Sigmoid colon (tissue), 7 donors: ENCODE measurements around the gene KCNIP4. TPM values are rescaled to one million over a fixed set of nuclear protein-coding genes. Genes with fewer than 3 reads are reported as not detected.

Experiments
- DNase-seq: peaks from one replicate; pipeline ENCODE4 v3.0.0-alpha.2; 2019
- H3K27ac ChIP-seq, 4 donors: fragments of 200-600 bp; sonication (generic); one replicate each; pipeline ENCODE4 v1.5.1; 2016 to 2019; ENCODE audit warnings: mild to moderate bottlenecking in 1 of 4
- H3K27me3 ChIP-seq, 3 donors: fragments of 200-600 bp; sonication (generic); one replicate each; pipeline ENCODE4 v1.5.1; 2019; ENCODE audit warnings: mild to moderate bottlenecking in 1 of 3
- H3K36me3 ChIP-seq, 4 donors: fragments of 200-600 bp; sonication (generic); one replicate each; pipeline ENCODE4 v1.5.1; 2016 to 2019
- H3K4me1 ChIP-seq, 4 donors: fragments of 200-600 bp; sonication (generic); one replicate each; pipeline ENCODE4 v1.5.1; 2017 to 2019
- H3K4me3 ChIP-seq, 4 donors: fragments of 200-600 bp; sonication (generic); one replicate each; pipeline ENCODE4 v1.5.1; 2017 to 2019; ENCODE audit warnings: mild to moderate bottlenecking in 2 of 4, moderate library complexity in 1 of 4
- H3K9me3 ChIP-seq, 4 donors: fragments of 200-600 bp in 3 of 4; sonication (generic) in 3 of 4; one replicate each; pipeline versions ENCODE4 v1.5.1 to v1.6.1; 2013 to 2019
- CTCF ChIP-seq, 4 experiments: fragments of 450-650 bp in 3 of 4; fragments of 200-600 bp in 1 of 4; IDR thresholded peaks; one replicate each; pipeline ENCODE4 v1.5.1; 2016 to 2019; ENCODE audit warnings: antibody characterized with exemption in 4 of 4, mild to moderate bottlenecking in 3 of 4, moderate library complexity in 2 of 4
- EP300 ChIP-seq, 4 donors: sonication (generic); formaldehyde crosslinking; IDR thresholded peaks; one replicate each; pipeline ENCODE4 v1.6.1; 2017; ENCODE audit warnings: antibody characterized with exemption in 4 of 4
- POLR2A ChIP-seq, 2 donors: fragments of 450-650 bp; IDR thresholded peaks; one replicate each; pipeline ENCODE4 v1.6.1; 2016; ENCODE audit warnings: antibody characterized with exemption in 2 of 2, mild to moderate bottlenecking in 2 of 2, moderate library complexity in 2 of 2
- POLR2AphosphoS5 ChIP-seq, 4 donors: sonication (generic); formaldehyde crosslinking; IDR thresholded peaks; one replicate each; pipeline ENCODE4 v1.6.1; 2017; ENCODE audit warnings: antibody characterized with exemption in 4 of 4
- WGBS, 2 donors: extraction: QIAGEN DNeasy Blood & Tissue Kit; methylation state at CpG; one replicate each; pipeline ENCODE4 v1.1.7; 2013; 5-methylcytosine and 5-hydroxymethylcytosine counted together
- intact Hi-C: fragments of 100-400 bp; cut with DNase I; formaldehyde crosslinking; loops from one replicate; pipeline ENCODE4 v1.15.1; 2023
- polyA plus RNA-seq, 3 donors: library from polyadenylated mRNA; stranded (reverse); fragments of 200-250 nt; gene quantifications; one replicate each; pipeline ENCODE4 v1.2.3, GENCODE V29; 2013
- total RNA-seq, 4 donors: library from RNA; depleted of rRNA; stranded (reverse); fragments of >200 nt; gene quantifications; one replicate each; pipeline ENCODE4 v1.1.0, GENCODE V29; 2016
- donor health status: healthy with polysubstance abuse.
- donor health status: Bipolar disorder and iron deficiency.
- donor health status: healthy.

KCNIP4 gene
- total and polyA plus RNA-seq, 7 donors: 0.60 to 28.5 (median 14.0) TPM; not detected in 1

- 64 to 76% methylated on average over 1 of the region's 1 CpG for WGBS, 2 donors
- no peaks in the 10 kb centered on the region for H3K4me1 ChIP-seq
- H3K4me3 ChIP-seq: no peak overlapping the region
- no peaks in the 10 kb centered on the region for H3K36me3 ChIP-seq
- H3K27ac ChIP-seq: no peak overlapping the region
- intact Hi-C loops: no loop called here
- no peaks in the 10 kb centered on the region for H3K9me3 ChIP-seq
- TF ChIP-seq POLR2A (IDR thresholded peaks at IDR 0.05) (no peak), POLR2AphosphoS5 (IDR thresholded peaks at IDR 0.05) (no peak), EP300 (IDR thresholded peaks at IDR 0.05) (no peak), CTCF (IDR thresholded peaks at IDR 0.05) (no peak)
- no peak for DNase-seq
- no peaks in the 10 kb centered on the region for H3K27me3 ChIP-seq
Observed at GRCh38 chr4:21490682-21491081, 457.9 kb downstream of the KCNIP4 start.

DNA sequence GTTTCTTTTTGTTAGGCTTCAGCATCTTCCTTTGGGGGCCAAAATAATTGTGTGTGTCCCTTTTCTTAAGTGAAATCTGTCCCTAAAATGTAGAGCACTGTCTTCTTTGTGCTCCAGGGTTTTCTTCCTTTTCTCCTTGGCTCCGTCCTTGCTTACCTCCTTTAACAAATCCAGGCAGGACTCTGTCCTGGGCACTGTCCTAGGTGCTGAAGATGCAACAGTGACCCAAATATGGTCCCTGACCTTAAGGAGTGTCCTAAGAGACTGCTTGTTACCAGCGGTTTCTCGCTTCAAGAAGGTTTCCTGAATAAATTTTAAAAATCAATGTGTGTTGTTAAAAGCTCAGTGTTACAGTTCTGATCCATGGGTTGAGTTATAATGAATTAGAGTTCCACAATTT, 471.8 kb downstream of the KCNIP4 start:
- Histone ChIP-seq H3K27ac (no peak overlapping the region), H3K4me1 (no peaks in the 10 kb centered on the region), H3K27me3 (no peaks in the 10 kb centered on the region), H3K4me3 (no peak overlapping the region), H3K9me3 (no peaks in the 10 kb centered on the region), H3K36me3 (no peaks in the 10 kb centered on the region)
- 22 to 23% methylated on average over 3 of the region's 3 CpGs for WGBS, 2 donors
- TF ChIP-seq POLR2A (IDR thresholded peaks at IDR 0.05) (no peak), EP300 (IDR thresholded peaks at IDR 0.05) (no peak), POLR2AphosphoS5 (IDR thresholded peaks at IDR 0.05) (no peak), CTCF (IDR thresholded peaks at IDR 0.05) (no peak)
- intact Hi-C loops: no loop called here
- DNase-seq: no peak

GRCh38 chr4:21474195-21474594, 474.4 kb downstream of the KCNIP4 start:
- no peak overlapping the region for H3K4me3 ChIP-seq
- H3K27me3 ChIP-seq: no peaks in the 10 kb centered on the region
- no peak for DNase-seq
- intact Hi-C loops: no loop called here
- WGBS, 2 donors: 55 to 61% methylated on average over 3 of the region's 3 CpGs
- TF ChIP-seq POLR2A (IDR thresholded peaks at IDR 0.05) (no peak), EP300 (IDR thresholded peaks at IDR 0.05) (no peak), POLR2AphosphoS5 (IDR thresholded peaks at IDR 0.05) (no peak), CTCF (IDR thresholded peaks at IDR 0.05) (no peak)
- no peaks in the 10 kb centered on the region for H3K36me3 ChIP-seq
- no peak overlapping the region for H3K27ac ChIP-seq
- no peaks in the 10 kb centered on the region for H3K9me3 ChIP-seq
- H3K4me1 ChIP-seq: no peaks in the 10 kb centered on the region

DNA sequence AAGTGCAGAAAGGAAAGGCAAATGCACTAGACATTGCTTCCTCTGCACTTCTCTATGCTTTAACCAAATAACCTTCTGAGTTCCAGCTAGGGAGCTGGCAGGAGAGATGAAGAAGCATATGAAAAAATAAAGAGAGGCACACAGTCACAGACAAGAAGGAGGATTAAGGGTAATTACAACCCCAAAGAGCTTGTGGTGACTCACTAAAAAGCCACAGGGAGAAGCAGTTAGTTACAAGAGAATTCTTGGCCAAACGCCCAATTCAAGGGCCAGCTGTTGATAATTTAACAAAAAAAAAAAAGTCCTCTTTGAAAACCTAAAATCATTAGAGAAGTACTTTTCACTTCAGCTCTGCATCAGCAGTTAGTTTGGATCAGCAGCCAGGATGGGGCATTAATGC, 478.0 kb downstream of the KCNIP4 start:
- H3K27me3 ChIP-seq: no peaks in the 10 kb centered on the region
- H3K9me3 ChIP-seq: no peaks in the 10 kb centered on the region
- H3K4me3 ChIP-seq: no peak overlapping the region
- intact Hi-C loops: loop anchor here (2.0 kb wide), 1 partner anchor 698 kb away; no protein-coding TSS in a partner anchor
- H3K27ac ChIP-seq: no peak overlapping the region
- WGBS, 2 donors: 2 to 24% methylated on average over 1 of the region's 1 CpG
- no peaks in the 10 kb centered on the region for H3K4me1 ChIP-seq
- DNase-seq: no peak
- no peak for TF ChIP-seq POLR2AphosphoS5 (IDR thresholded peaks at IDR 0.05)
- TF ChIP-seq CTCF (IDR thresholded peaks at IDR 0.05): no peak
- TF ChIP-seq EP300 (IDR thresholded peaks at IDR 0.05): no peak
- no peak for TF ChIP-seq POLR2A (IDR thresholded peaks at IDR 0.05)
- no peaks in the 10 kb centered on the region for H3K36me3 ChIP-seq
